NCI-H526 (cell line): ENCODE data around the gene COA8.
"Not testable (repeated sequence)": the region's sequence is repeated elsewhere in the genome, so short reads cannot be mapped to it uniquely, and the experiment has no call there.

Source experiments
- DNase-seq, 2 experiments: peaks; one replicate each; lab custom pipeline; 2025; lab: John Stamatoyannopoulos, UW

The COA8 gene

DNA sequence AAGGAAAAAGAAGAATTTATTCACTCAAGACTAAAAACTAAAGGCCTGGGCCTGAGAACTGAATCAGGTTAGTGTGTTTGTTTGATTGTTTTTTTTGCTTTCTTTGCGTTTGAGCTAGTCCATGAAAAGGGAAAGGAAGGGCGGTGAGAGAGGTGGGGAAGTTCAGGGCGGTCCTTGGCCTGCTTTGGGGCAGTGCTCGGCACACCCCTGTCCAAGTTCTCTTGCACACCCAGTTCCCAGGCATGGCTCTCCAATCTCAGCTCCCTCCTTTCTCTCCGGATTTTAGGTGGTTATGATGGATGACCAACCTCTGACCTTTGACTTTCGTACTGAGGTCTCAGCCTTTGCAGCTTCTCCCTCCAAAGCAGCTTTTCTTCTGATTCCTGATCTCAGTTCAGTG lies 11.3 kb downstream of the COA8 start:
- no peak for DNase-seq

DNA sequence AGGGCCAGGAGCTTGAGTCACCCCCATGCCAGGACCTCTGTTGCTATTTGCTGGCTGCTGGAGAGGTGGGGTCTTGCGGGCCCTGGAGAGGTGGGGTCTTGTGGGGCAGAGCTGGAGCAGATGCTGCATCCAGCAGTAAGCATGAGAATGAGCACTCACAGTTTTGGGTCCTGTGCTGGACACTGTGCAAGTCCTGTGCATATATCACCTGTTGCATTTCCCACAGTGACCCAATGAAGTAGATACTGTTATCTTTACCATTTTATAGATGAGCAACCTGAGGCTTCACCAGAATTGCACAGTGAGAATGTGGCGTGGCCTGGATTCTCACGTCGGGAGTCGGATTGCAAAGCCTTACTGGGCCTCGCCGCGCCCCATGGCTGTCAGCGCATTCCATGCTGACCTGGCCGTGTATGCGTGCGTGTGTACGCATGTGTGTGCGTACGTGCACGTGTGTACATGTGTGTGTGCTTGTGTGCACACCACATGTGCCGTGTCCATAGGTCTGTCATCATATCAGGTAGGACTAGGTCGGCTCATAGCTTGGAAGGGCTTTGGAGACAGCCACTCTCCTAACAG lies 12.0 kb downstream of the COA8 start:
- no peak for DNase-seq

DNA sequence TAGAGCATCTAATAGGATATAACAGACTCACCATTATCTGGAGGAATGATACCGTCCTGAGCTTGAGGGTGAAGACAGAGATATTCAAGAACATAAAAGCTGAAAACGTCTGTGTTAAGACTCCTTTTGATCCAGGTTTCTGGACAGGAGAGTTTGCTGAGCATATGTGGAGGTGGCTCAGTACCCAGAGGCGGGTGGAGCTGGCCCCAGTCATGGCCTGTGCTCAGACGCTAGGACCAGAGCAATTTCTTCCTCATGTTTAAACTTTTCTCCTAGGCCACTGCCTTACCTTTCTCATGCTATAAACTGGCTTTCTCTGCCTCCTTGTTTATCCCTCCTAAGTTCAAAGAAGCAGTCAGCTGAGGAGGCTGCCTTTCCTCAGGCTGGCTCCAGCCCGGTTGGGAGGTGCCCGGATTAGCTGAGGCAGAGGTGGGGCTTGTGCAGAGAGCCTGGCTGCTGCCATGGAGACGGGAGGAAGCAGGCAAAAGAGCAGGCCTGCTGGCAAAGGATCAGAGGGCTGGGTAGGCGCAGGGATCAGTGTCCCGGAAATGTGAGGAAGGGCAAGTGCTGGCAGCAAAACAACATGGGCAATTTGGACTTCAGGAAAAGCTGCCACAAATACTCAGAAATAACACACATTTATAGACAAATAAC lies 13.7 kb downstream of the COA8 start:
- peak; percentile 20 to 36 for DNase-seq

DNA sequence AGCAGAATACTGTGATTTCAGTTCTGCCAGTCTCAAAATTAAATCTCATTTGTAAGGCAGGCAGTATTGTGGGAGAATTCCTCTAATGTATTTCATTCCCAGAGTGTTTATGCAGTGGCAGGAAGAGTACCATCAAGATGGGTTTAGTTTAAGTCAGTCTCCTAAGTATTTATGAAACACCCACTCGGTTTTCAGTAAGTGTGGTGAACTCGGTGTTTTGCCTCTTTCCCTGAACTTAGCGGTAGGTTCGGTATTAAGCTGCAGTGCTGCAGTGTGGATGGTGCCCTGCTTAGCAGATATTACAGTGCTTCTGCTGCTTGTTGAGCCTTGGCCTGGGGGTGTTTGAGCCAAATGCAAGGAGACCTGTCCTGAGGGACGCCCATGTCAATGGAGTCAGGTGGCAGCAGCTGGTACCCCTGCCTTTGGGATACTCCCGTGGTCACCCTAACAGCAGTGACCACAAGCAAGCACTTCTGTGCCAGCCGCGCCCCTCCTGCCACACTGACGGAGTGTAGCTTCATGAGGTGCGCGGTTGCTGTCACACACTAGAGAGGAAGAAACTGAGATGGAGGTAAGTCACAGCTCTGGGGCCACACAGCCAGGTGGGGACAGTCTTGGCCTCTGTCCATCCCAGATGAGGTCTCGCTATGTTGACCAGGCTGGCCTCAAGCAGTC lies 15.8 kb downstream of the COA8 start:
- DNase-seq, result no peak

DNA sequence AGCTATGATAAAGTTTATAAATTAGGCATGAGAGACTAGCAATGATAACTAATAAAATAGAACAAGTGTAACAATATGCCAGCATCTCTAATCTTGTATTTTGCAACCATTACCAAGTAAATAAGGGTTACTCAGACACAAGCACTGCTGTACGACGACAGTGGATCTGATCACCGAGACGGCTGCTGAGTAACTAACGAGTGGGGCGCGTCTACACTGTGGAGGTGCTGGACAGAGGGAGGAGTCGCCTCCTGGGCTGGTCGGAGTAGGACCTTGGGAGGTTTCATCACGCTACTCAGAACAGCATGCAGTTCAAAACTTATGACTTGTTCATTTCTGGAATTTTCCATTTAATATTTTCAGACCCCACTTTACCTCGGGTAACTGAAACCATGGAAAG lies 18.4 kb downstream of the COA8 start:
- no peak for DNase-seq

DNA sequence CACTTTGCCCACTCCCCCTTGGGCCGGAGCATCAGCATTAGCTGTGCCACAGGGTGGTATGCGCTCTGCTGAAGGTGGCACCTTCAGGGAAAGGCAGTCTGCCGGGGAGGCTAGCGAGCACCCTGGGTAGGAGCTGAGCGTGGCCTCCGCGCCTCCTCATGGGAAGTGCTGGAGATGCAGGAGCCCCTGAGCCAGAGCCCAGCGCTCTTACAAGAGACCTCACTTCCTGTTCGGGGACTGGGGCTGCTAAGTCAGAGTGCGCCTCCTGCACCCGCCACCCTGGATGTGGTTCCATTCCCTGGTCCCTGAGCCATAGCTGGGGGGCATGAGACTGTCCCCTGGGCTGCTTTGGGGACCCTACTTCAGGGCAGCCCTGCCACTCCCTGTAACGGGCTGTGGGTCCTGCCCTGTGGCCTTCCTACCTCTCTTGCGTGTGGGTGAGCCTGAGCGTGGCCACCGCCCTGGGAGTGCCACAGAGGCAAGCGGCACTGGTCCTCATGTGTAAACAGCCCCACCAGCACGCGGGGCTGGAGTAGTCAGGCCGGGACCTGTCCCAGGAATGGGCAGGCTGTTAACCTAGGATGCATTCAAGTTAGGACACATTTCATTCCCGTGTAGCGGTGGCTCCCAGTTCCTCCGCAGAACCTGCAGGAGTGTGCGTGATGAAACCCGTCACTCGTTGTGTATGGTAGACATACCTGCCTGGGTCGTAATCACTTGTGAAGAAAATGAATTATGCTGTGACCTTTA lies 19.4 kb downstream of the COA8 start:
- no peak for DNase-seq

DNA sequence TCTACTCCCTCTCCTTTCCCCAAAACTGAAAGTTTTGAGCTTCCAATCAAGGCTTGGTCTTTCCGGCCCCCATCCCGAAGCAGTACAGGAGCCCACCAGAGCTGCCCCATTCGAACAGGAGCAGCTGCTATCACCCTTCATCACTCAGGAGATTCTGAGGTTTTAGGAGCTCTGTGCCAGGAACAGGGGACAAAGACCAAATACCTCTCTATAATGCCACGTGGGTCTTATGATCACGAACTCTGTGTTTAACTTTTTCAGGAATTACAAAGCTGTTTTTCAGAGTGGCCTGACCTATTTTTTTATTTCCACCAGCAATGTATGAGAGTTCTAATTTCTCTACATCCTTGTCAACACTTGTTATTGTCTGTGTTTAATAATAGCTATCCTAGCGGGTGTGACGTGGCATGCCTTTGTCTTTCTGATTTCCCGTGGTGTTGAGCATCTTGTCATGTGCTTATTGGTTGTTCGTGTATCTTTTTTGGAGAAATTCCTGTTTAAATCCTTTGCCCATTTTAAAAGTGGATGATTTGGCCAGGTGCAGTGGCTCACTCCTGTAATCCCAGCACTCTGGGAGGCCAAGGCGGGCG lies 21.7 kb downstream of the COA8 start:
- no peak for DNase-seq

DNA sequence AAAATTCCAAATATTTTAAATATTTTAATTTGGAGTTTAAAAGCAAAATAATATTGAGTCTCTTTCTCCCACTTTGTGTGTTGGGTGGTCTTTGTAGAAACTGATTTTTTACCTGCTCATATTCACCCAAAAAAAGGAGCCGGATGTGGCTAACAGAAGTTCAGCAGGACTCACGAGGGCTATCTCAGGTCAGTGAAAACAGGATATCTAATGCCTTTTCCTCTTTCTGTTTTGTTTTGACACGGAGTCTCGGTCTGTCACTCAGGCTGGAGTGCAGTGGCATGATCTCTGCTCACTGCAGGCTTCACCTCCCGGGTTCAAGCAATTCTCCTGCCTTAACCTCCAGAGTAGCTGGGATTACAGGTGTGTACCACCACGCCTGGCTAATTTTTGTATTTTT lies 30.8 kb downstream of the COA8 start:
- DNase-seq, result no peak

DNA sequence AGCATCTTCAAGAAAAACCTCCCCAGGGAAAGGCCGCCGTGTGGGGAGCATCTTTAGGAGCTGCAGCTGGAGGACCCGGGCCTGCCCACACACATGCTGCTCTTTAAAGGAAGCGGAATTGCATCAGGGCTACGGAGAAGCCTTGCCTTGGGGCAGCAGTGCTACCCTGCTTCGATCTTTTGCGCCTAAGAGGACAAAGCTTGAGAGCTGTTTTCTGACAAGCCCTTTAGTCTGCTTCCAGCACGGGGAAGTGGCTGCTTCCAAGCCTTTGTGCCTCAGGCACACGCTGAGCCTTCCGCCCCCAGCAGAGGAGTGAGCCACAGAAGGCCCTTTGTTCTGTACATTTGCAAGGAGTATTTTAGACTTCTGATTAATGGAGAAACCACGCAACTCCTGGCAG lies 31.5 kb downstream of the COA8 start:
- DNase-seq, result peak; percentile 86 to 88

DNA sequence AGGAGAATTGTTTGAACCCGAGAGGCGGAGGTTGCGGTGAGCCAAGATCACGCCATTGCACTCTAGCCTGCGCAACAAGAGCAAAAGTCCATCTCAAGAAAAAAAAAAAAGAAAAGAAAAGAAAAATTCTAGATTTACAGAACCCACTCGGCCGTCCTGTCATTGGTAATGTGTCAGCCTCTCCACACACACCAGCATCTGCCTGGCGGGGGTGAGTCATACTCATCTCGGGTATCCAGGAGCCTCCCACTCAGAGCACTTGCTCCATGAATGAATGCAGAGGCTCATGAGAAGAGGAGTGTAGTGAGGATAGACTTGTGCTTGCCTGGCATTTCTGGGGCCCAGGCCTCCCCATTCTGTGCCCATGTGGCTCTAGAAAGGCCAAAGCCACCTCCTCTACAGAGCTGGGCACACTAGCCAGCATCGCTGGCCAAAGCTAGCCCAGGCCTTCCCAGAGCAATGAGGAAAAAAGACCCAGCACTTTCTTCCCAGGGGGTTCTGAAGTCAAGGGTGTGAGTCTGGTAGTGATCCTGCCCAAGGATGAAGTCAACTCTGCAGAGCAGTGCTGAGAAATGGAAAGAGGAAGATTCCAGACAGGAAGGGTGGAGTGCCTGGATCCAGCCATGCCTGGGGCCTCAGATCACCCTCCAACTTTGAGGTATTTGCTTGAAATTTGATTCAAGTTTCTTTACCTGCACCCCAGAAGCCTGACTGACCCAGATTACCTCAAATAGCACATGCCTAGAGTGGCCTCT lies 35.0 kb downstream of the COA8 start:
- DNase-seq, result no peak

DNA sequence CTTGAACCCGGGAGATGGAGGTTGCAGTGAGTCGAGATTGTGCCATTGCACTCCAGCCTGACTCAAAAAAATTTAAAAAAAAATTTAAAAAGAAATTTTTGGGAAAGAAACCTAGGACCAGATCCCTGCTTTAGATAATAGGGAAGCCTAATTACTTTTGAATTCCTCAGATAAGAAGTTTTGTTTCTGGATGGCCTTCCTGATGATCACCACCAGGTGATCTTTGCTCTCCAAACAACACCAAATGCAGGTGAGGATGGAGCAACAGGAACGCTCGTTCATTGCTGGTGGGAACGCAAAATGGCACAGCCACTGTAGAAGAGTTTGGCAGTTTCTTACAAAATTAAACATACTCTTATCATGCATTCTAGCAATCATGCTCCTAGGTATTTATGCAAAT lies 37.7 kb downstream of the COA8 start:
- DNase-seq, result no peak

DNA sequence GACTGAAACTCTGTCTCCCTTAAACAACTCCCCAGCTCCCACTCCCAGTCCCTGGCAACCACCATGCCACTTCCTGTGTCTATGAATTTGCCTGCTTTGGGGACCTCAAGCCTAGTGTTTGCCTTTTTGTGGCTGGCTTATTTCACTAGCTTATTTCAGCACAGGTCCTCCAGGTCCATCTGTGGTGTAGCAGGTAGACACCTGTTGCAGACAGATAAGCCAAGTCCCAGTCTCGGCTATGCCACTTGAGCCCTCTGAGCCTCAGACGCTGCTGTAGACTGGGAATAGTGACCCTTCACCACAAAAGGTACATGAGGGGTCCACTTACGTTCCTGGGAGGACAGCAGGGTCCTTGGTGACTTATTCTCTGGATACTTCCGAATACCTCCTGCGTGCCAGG lies 41.9 kb downstream of the COA8 start:
- no peak for DNase-seq

DNA sequence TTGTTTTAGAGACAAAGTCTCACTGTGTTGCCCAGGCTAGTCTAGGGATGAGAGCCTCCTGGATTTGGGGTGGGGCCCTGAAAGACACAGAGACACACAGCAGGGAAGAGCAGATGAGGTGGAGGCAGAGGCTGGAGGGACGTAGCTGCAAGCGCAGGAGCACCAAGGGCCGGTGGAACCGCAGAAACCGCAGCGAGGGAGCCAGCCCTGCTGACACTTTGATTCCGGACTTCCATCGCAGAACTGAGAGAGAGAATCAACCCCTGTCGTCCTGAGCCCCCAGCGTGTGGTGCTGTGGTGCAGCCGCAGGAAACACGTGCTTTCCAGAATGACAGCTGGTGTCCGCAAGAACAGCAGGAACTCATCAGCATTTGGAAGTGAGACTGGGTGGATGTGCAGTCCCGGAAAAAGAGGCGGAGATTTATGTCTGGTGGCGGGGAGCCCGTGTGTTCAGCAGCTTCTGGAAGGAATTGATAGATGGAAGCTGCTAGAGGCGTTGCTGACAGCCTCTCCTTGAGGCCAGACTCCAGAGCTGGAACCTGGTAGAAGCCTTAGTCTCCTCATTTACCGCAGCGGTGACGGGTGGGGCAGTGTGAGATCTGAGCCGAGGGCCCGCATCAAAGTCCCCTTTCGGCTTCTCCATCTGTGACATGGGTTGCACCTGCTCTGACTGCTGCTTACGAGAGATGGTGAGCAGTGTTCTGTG lies 44.4 kb downstream of the COA8 start:
- DNase-seq, result peak; percentile 60 to 83

DNA sequence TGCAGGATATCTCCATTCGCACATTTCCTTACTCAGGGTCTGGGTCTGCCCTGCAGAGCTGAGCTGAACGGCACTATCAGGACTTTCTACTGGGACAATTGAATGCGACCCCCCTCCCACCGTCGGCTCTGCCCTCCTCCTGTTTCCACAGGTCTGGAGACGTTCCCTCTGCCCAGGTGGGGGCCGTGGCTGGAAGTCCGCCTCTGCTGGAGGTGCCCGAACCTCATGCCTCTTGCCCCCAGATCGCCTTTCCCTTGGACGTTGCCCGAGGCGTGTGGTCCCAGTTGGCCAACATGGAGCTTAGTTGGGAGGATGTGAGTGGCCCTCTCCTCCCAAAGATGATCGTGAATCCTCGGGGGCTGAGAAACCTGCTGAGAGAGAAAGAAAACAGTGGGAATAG lies 45.1 kb downstream of the COA8 start:
- no peak for DNase-seq

DNA sequence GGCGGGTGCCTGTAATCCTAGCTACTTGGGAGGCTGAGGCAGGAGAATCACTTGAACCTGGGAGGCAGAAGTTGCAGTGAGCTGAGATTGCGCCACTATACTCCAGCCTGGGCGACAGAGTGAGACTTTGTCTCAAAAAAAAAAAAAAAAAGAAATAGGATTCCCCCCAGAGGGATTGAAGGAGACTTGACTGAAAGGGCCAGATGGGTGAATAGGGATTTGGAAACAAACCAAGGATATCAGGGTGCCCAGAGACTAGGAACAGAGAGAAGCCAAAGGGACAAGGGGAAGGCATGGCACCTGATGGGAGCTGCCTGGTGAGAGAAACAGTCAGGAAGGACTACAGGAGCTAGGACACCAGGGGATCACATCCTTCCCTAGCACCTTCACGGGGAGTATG lies 46.3 kb downstream of the COA8 start:
- not testable (repeated sequence) for DNase-seq

DNA sequence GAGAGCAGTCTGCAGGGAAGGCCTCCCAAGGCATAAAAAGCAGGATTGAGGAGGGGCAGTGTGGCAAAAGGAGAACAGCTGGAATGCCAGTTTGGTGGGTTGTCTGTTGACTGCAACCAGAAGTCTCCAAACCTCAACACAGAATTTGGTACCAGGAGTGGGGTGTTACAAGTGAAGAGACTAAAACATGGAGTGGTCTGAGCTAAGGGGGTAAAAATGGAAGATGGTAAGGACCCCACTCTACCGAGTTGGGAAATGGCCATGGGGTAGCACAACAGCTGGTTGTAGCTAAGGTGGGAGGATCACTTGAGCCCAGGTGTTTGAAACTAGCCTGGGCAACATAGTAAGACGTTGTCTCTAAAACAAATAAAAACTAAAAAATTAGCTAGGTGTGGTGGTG lies 48.5 kb downstream of the COA8 start:
- DNase-seq, result no peak

DNA sequence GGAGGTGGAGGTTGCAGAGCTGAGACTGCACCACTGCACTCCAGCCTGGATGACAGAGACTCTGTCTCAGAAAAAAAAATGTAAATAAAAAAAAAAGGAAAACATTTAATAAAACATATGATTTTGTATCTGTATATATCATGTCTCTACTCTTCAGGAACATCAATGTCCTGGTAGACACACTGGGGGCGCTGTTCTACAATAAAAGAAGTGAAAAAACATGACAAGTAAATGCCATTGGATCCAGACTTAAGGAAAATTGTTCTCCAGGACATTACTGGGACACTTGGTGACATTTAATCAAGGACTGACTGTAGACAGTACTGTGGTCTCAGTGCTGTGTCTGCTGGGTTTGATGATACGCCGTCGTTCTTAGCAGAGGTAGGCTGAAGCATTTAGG lies 50.8 kb downstream of the COA8 start:
- DNase-seq, result peak in 1 of 2 experiments; percentile 29

DNA sequence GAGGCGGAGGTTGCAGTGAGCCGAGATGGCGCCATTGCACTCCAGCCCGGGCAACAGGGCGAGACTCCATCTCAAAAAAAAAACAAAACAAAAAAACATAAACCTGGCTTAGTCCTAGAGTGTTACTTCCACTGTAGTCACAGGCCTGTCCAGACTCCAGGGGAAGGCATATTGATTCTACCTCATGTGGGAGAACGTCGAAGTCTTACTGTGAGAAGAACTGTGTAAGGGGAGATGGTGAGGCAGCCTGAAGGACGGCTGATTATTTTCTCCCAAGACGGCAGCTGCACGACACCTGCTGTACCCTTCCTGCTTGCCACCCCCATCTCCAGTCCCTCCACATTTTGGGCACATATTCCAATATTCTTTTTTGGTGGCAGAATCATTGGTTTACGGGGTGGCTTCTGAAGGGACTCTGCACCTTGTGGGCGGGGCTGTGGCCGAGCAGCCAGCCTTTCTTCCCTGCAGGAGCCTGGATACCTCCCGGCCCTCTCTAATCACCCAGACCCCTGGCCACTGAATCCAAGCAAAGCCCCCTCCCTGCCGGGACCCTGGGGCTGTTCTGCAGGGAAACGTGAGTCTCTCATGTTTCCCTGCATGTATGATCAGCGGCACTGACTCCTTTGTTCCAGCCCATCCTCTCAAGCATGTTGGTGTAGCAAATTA lies 54.0 kb downstream of the COA8 start:
- DNase-seq, result no peak

DNA sequence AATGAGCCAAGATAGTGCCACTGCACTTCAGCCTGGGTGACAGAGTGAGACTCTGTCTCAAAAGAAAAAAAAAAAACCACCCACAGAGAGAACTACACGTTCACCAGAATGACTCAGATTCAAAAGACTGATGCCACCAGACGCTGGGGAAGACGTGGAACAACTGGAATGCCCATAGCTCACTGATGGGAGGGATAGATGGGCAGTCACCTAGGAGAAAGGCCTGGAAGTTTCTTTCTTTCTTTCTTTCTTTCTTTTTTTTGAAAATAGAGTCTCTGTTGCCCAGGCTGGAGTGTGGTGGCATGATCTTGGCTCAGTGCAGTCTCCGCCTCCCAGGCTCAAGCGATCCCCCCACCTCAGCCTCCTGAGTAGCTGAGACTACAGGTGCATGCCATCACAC lies 56.3 kb downstream of the COA8 start:
- no peak for DNase-seq

DNA sequence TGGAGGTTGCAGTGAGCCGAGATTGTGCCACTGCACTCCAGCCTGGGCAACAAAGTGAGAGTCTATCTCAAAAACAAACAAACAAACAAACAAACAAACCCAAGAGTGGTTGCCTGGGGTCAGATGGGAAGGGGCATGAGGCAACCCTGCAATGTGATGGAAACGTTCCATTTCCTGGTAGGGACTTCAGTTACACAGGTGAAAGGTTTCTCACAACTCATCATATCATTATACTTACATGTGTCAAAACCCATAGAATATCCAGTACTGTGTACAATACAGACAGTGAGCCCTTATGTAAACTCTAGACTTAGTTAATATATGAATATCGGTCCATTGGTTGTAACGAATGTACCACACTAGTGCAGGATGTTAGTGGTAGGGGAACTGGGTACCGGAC lies 59.1 kb downstream of the COA8 start:
- no peak for DNase-seq

DNA sequence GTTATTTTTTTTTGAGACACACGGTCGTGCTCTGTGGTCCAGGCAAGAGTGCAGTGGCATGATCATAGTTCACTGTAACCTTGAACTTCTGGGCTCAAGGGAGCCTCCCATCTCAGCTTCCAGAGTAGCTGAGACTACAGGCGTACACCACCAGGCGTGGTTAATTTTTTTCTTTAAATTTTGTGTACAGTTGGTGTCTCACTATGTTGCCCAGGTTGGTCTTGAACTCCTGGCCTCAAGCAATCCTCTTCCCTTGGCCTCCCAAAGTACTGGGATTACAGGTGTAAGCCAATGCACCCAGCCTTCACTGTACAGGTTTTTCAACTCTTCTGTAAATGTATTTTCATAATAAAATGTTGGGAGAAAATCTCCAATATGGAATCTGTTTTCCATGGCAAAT lies 60.5 kb downstream of the COA8 start:
- no peak for DNase-seq
